Activated CD8-positive, alpha-beta memory T cell treated with anti-CD3 and anti-CD28 coated beads, Interleukin-2, amount 50 U/mL, for 24 hours (primary cell): Measurements from ENCODE around the gene UBE2A.

Source experiments
- DNase-seq: peaks from one replicate; pipeline ENCODE4 v3.0.0-alpha.2; 2020; ENCODE audit errors: extremely low read depth

Gene UBE2A

GRCh38 chrX:119574394-119575266 is at the start of gene UBE2A:
Gene UBE2A (plus strand): TSS chrX:119574563. CDS start chrX:119574712, 149 bp downstream.
- DNase-seq, result peak; percentile 64

DNA sequence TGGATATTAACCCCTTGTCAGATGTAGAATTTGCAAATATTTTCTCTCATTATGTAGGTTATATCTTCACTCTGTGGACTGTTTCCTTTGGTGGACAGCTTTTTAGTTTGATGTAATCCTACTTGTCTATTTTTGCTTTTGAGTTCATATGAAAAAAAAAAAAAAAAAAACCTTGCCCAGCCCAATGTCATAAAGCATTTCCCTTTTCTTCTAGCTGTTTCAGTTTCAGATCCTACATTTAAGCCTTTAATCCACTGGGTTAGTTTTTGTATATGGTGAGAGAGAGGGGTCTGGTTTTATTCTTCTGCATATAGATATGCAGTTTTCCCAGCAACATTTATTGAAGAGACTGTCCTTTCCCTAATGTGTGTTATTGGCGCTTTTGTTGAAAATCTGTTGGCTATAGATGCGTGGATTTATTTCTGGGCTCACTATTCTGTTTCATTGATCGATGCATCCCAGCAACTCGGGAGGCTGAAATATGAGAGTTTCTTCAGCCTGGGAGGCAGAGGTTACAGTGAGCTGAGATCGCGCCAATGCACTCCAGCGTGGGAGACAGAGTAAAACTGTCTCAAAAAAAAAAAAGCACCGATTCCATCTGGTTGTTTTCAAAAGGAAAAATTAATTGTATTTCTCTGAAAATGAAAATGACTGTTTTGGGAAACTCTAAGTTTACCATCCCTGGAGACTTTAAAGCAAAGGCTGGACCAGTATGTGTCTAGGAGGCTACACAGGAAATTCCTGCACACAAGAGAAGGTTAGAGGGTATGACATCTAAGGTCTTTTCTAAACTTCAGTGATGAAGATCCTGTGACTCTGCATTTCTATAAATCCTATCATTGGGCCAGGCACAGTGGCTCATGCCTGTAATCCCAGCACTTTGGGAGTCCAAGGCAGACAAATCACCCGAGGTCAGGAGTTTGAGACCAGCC is 44.8 kb upstream of the UBE2A start:
- DNase-seq, result no peak

GRCh38 chrX:119537487-119537886 is 36.9 kb upstream of the UBE2A start:
- DNase-seq, result no peak

DNA sequence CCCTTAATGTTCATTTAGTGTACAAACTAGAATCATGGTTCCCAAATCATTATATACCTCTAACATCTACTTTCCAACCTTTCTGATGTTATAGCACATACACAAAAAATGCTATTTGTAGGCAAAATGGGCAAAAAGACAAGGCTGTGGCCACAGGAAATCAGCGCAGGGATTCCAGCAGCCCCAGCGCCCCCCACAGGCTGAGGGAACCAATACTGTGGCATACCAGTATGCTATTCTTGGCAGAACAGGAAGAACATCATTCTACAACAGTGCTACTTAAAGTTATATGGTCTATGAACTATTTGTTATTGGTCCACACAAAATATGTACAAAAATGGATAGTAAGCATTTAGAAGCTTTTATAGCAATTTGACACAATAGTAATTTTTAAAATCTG is 34.5 kb upstream of the UBE2A start:
- DNase-seq, result no peak

GRCh38 chrX:119541188-119541587 is 33.2 kb upstream of the UBE2A start:
- DNase-seq, result no peak

- no peak for DNase-seq
Observed at GRCh38 chrX:119549327-119550016, 24.9 kb upstream of the UBE2A start.

DNA sequence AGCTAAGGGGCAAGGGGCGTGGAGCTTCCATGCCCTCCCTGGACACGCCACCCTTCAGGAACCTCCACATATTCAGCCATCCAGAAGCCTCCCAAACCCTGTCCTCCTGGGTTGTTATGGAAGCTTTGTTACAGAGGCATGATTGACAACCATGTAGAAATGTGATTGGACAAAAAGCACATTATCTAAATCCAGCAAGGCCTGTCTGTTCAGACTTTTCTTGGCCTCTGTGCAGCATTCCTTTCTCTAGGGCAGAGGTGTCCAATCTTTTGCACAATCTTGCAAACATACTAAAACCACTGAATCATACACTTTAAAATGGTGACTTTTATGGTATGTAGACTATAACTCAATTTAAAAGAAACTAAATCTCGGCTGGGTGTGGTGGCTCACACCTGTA is 21.9 kb upstream of the UBE2A start:
- DNase-seq, result no peak

- peak; percentile 72 for DNase-seq
Observed at GRCh38 chrX:119565107-119565663, 9.2 kb upstream of the UBE2A start, which contains the start of gene STEEP1. Gene STEEP1 (minus strand): TSS chrX:119565409. CDS start chrX:119565355, 54 bp downstream.

DNA sequence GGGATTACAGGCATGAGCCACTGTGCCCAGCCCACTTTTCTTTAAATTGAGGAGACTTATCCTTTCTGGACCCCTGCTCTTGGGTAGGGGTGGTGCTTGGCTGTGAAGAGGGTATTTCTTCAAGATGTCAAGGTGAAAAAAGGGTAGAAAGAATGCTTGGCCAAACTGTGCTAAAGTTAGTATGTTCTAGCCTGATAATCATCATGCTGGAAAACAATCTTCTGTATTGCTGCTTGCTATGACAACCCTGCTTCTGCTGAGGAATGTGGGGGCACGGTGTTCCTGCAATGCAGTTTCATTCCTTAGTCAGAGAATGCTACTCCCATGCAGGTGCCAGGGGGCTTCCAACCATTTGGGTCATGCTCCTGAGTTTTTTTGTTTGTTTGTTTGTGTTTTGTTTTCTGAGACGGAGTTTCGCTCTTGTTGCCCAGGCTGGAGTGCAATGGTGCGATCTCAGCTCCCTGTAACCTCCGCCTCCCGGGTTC is 4.0 kb upstream of the UBE2A start:
- no peak for DNase-seq

DNA sequence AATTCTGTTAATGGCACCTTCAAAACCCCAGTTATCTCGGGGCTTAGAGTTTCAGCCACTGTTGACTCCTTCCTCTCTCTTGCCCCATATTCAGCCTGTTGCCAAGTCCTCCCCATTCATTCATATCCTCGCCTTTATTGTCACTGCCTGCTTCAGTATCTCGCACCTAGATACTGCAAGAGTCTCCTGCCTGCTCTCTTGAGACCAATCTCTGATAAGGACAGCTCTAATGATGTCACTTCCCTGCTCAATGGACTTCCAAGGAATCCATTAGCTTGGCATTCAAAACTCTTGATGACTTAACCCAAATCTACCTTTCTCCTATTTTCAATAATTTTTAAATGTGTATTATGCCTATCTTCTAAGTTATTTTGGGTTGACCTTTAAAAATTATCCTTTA is 1.1 kb upstream of the UBE2A start:
- no peak for DNase-seq

GRCh38 chrX:119573840-119574393 is 446 bp upstream of the UBE2A start:
- no peak for DNase-seq

DNA sequence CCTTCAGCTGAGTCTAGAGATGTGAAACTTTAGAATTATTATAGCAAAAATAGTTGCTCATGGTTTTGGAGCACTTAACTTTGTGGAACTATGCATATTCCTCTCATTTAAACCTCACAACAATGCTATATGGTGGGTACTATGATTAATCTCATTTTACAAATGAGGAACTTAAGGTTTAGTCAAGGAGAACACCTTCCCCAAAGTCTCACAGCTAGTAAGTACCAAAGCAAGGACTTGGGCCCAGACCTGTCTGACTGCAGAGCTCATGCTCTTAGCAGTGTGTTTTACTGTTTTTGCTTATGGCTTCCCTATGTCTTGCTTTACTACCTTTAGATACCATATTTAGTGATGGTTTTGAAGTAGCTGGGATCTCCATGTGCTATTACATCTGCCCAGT is 5.1 kb downstream of the UBE2A start:
- no peak for DNase-seq

- no peak for DNase-seq
Observed at GRCh38 chrX:119583431-119584059, 9.2 kb downstream of the UBE2A start.

GRCh38 chrX:119589810-119590209 is 15.4 kb downstream of the UBE2A start:
- DNase-seq, result no peak

- no peak for DNase-seq
Observed at GRCh38 chrX:119602701-119603255, 28.4 kb downstream of the UBE2A start.

DNA sequence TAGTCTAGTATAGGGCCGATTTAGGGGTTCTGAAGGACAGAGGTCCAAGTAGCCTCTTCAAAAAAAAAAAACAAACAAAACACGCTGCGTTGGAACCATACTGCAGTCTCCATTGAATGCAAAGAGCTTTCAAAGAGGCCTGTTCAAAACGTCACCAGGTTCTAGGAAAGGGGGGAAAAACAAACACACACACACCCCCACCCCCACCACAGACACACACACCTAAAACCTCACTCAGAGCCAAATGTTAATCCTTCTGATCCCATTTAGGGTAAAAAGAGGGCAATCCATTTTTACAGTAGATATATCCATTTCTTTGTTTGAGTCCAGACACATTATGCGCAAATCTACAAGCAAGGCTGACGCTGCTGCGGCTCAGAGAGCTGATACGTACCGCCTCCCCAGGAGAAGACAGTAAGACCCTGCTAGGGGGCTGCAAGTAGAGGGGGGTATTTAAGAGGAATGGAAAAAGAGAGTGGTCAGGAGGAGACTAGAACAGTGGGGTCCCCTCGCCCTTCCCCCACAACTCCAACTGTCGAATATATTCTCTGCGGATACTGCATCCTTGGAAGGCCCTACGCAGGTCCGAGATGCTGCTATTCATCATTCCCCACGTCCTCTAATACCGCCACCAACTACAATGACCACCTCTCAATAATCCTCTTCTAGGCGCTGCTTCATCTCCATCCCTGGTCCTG is 30.6 kb downstream of the UBE2A start:
- no peak for DNase-seq

- DNase-seq, result no peak
Observed at GRCh38 chrX:119605464-119606279, 31.3 kb downstream of the UBE2A start.

- peak; percentile 68 for DNase-seq
Observed at GRCh38 chrX:119606280-119607017, 32.1 kb downstream of the UBE2A start, which contains the start of gene NKRF. Gene NKRF (minus strand): TSS chrX:119606424.
